HepG2 (cell line): ENCODE data around the gene SV2B. TPM values are rescaled to one million over a fixed set of nuclear protein-coding genes. Genes with fewer than 3 reads are reported as not detected.

ENCODE experiments used
- ATAC-seq: fragments of 200-7000 bp; cut with Tn5 transposase; 3 replicates; pipeline ENCODE4 v1.9.1; 2020; ENCODE audit warnings: mild to moderate bottlenecking, moderate library complexity
- BruUV-seq: library from RNA; stranded (reverse); fragments of 400-500 nt; replicated peaks from 2 replicates; lab custom pipeline; 2021; lab: Mats Ljungman, UMichigan
- CTCF ChIA-PET: fragments of 300-600 bp; formaldehyde crosslinking; extraction: SDS; loops from one replicate; lab custom pipeline; 2021; ENCODE audit warnings: low total read pairs, inconsistent platforms, low intra/inter-chr PET ratio; lab: Yijun Ruan, JAX
- POLR2A ChIA-PET: fragments of 350-600 bp; sonication (Branson Sonifier 250); formaldehyde crosslinking; loops from one replicate; lab custom pipeline; 2020; ENCODE audit warnings: antibody characterized with exemption, inconsistent platforms; lab: Yijun Ruan, JAX
- DNase-seq: peaks from one replicate; pipeline ENCODE4 v3.0.0-alpha.2; 2015; ENCODE audit warnings: low spot score
- FAIRE-seq: peaks from 3 replicates; lab custom pipeline; 2011; peaks lifted over from hg19 to GRCh38; lab: Jason Lieb, UNC
- H2AFZ ChIP-seq: one replicate; pipeline ENCODE4 v1.6.1; 2011; ENCODE audit warnings: low read length, inconsistent platforms
- H3K27ac ChIP-seq: fragments of 300-600 bp; 3 replicates; pipeline ENCODE4 v1.8.0; 2011; ENCODE audit warnings: mixed run types, mild to moderate bottlenecking, mixed read lengths, low read length, inconsistent platforms; ENCODE audit not compliant: insufficient read depth; ENCODE audit errors: extremely low read length
- H3K27me3 ChIP-seq, 2 experiments: fragments of 200-600 bp in 1 of 2; 2 replicates in 1 of 2; 3 replicates in 1 of 2; pipeline versions ENCODE4 v1.6.0 to v1.8.0; 2011; ENCODE audit warnings: low read length in 2 of 2, mild to moderate bottlenecking in 2 of 2, moderate library complexity in 2 of 2, inconsistent platforms in 1 of 2; ENCODE audit not compliant: insufficient read depth in 2 of 2, control insufficient read depth in 1 of 2
- H3K36me3 ChIP-seq, 2 experiments: fragments of 200-600 bp in 1 of 2; replicated peaks in 1 of 2; 2 replicates in 1 of 2; 3 replicates in 1 of 2; pipeline versions ENCODE4 v1.5.1 to v1.8.0; 2011; ENCODE audit warnings: low read length in 2 of 2, inconsistent platforms in 1 of 2; ENCODE audit not compliant: insufficient read depth in 2 of 2, control insufficient read depth in 1 of 2
- H3K4me1 ChIP-seq: 2 replicates; pipeline ENCODE4 v1.5.1; 2012; ENCODE audit warnings: low read length, inconsistent platforms; ENCODE audit not compliant: insufficient read depth
- H3K4me2 ChIP-seq: 2 replicates; pipeline ENCODE4 v1.6.0; 2011; ENCODE audit warnings: low read depth, low read length, inconsistent platforms
- H3K4me3 ChIP-seq, 3 experiments: fragments of 200-600 bp in 1 of 3; sonication (generic), shearing (Covaris generic) in 1 of 3; replicated peaks in 1 of 3; 2 replicates each; pipeline ENCODE4 v1.5.1; 2011 to 2016; ENCODE audit warnings: low read length in 3 of 3, inconsistent platforms in 2 of 3, low read depth in 2 of 3, mild to moderate bottlenecking in 2 of 3, control low read depth in 1 of 3, mixed read lengths in 1 of 3; ENCODE audit not compliant: insufficient read depth in 1 of 3
- H3K79me2 ChIP-seq: one replicate; pipeline ENCODE4 v1.6.1; 2011; ENCODE audit warnings: low read length, inconsistent platforms; ENCODE audit not compliant: insufficient read depth
- H3K9ac ChIP-seq: 2 replicates; pipeline ENCODE4 v1.6.0; 2011; ENCODE audit warnings: mild to moderate bottlenecking, low read depth, low read length, inconsistent platforms; ENCODE audit not compliant: insufficient read depth
- H3K9me3 ChIP-seq: 2 replicates; pipeline ENCODE4 v1.5.1; 2012; ENCODE audit warnings: mild to moderate bottlenecking, low read length
- H4K20me1 ChIP-seq: 2 replicates; pipeline ENCODE4 v1.6.0; 2011; ENCODE audit warnings: inconsistent platforms, mild to moderate bottlenecking, low read length, moderate library complexity; ENCODE audit not compliant: insufficient read depth
- RELA ChIP-seq: sonication (generic); formaldehyde crosslinking; IDR thresholded peaks from 2 replicates; pipeline ENCODE4 v1.4.0; 2020; ENCODE audit warnings: missing genetic modification reagents
- ZNF282 ChIP-seq: fragments of 450-650 bp; IDR thresholded peaks from 2 replicates; pipeline ENCODE4 v1.6.1; 2018; ENCODE audit not compliant: partially characterized antibody
- ZNF329 ChIP-seq: sonication (generic); formaldehyde crosslinking; IDR thresholded peaks from 2 replicates; pipeline ENCODE4 v1.9.0; 2021; ENCODE audit warnings: low read depth, mild to moderate bottlenecking, missing genetic modification reagents
- ZNF543 ChIP-seq: sonication (generic); formaldehyde crosslinking; IDR thresholded peaks from 2 replicates; pipeline ENCODE4 v1.4.0; 2020; ENCODE audit warnings: mild to moderate bottlenecking, missing genetic modification reagents
- WGBS: methylation state at CpG from one replicate; pipeline ENCODE4 v1.1.6; 2017; ENCODE audit warnings: low lambda C conversion rate; 5-methylcytosine and 5-hydroxymethylcytosine counted together
- in situ Hi-C: cut with HindIII; loops from 2 replicates; pipeline ENCODE4 v1.10.0; 2017; ENCODE audit warnings: low pct_unique_long_range_greater_than_20kb; ENCODE audit not compliant: extremely low pct_ligation_motif_present
- intact Hi-C: fragments of 100-400 bp; cut with micrococcal nuclease; formaldehyde crosslinking; loops from one replicate; pipeline ENCODE4 v1.10.0; 2022; ENCODE audit not compliant: unreplicated experiment
- polyA plus RNA-seq, 8 experiments: library from polyadenylated mRNA; depleted of rRNA in 3 of 8; stranded (reverse) in 7 of 8; unstranded in 1 of 8; fragments of >200 nt; fragmentation: Illumina TruSeq in 4 of 8; extraction: Trizol in 4 of 8; gene quantifications; 2 replicates each; pipeline versions ENCODE4 v1.2.1 to v1.2.3, GENCODE V29; 2011 to 2016; ENCODE audit warnings: low read depth in 4 of 8, missing spikeins in 1 of 8, mixed read lengths in 1 of 8; ENCODE audit not compliant: insufficient read depth in 1 of 8
- total RNA-seq, 5 experiments: library from RNA; depleted of rRNA; stranded (reverse); fragments of >200 nt; fragmentation: Illumina TruSeq; extraction: Trizol; gene quantifications; 2 replicates each; pipeline ENCODE4 v1.2.3, GENCODE V29; 2016; ENCODE audit warnings: low read depth in 1 of 5
- TF ChIP-seq, protein P1 (sequence below): sonication (generic); formaldehyde crosslinking; IDR thresholded peaks from 2 replicates; pipeline ENCODE4 v1.4.0; 2020; ENCODE audit warnings: missing genetic modification reagents

SV2B gene
- total and polyA plus RNA-seq, 2 of the 13 experiments (the other 11 are each of a cell fraction or from before 2014, with no cell fraction given), result not detected

DNA sequence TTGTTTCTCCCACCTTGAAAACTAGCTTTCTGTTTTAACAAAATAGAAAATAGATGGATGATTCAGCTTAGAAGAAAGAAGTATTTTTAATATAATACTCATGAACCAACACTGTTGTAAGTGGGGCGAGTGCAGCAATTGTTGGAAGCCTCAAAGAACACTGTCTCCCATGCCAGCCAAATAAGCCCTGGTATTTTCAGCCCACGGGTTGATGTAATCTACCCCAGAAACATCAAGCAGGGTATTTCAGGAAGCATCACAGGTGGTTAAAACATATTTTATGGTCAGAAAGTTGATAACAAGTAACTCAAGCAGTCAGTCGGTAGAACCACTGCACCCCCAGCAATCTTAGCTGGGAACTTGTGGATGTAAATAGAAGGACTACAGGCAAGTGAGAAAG is 115.9 kb downstream of the SV2B start:
- WGBS, result 36% methylated on average over 3 of the region's 3 CpGs
- Histone ChIP-seq H2AFZ (no peak overlapping the region), H3K4me2 (no peak overlapping the region), H3K9me3 (no peaks in the 10 kb centered on the region), H4K20me1 (no peaks in the 10 kb centered on the region), H3K9ac (no peak overlapping the region), H3K4me1 (no peaks in the 10 kb centered on the region), H3K79me2 (no peaks in the 10 kb centered on the region), H3K27ac (no peak overlapping the region), H3K4me3 (no peak overlapping the region), H3K36me3 (no peaks in the 10 kb centered on the region), H3K27me3 (no peaks in the 10 kb centered on the region)
- no peak for DNase-seq
- no peak for ATAC-seq
- FAIRE-seq, result no peak
- no TSS peak for BruUV-seq
- POLR2A ChIA-PET, result no interaction called here
- CTCF ChIA-PET, result no interaction called here
- in situ Hi-C loops, result no loop called here
- intact Hi-C loops, result no loop called here
- TF ChIP-seq, protein P1, sequence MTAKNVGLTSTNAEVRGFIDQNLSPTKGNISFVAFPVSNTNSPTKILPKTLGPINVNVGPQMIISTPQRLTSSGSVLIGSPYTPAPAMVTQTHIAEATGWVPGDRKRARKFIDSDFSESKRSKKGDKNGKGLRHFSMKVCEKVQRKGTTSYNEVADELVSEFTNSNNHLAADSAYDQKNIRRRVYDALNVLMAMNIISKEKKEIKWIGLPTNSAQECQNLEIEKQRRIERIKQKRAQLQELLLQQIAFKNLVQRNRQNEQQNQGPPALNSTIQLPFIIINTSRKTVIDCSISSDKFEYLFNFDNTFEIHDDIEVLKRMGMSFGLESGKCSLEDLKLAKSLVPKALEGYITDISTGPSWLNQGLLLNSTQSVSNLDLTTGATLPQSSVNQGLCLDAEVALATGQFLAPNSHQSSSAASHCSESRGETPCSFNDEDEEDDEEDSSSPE (CRISPR knock-in tag), result no peak

DNA sequence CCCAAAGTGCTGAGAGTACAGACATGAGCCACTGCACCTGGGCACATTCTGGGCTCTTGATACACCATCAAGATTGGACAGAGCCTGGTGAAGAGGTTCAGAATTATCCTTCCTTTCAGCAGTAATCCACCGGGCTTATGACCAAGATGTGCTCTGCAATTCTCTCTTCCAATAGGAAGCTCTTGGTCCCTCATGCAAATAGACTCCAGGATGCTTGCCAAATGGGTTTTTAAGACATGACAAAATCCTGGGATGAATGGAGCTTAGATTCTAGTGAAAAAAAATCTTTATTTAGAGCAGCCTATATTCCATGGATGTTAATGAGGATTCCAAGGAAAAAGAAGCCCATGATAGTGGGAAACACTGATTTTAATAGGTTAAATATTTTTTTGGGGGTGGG is 119.1 kb downstream of the SV2B start:
- no peak overlapping the region for H3K27ac ChIP-seq
- H3K4me2 ChIP-seq, result no peak overlapping the region
- no peaks in the 10 kb centered on the region for H4K20me1 ChIP-seq
- 0% methylated on average over 1 of the region's 1 CpG for WGBS
- no peak for DNase-seq
- no peak for FAIRE-seq
- H3K4me1 ChIP-seq, result no peaks in the 10 kb centered on the region
- in situ Hi-C loops, result no loop called here
- H3K4me3 ChIP-seq, result no peak overlapping the region
- CTCF ChIA-PET, result no interaction called here
- intact Hi-C loops, result no loop called here
- no TSS peak for BruUV-seq
- H3K36me3 ChIP-seq, result no peaks in the 10 kb centered on the region
- H3K27me3 ChIP-seq, result no peaks in the 10 kb centered on the region
- ATAC-seq, result no peak
- H2AFZ ChIP-seq, result no peak overlapping the region
- no peaks in the 10 kb centered on the region for H3K79me2 ChIP-seq
- POLR2A ChIA-PET, result no interaction called here
- no peak overlapping the region for H3K9ac ChIP-seq
- H3K9me3 ChIP-seq, result no peaks in the 10 kb centered on the region
- TF ChIP-seq ZNF543, result no peak
- no peak for TF ChIP-seq ZNF329 (CRISPR knock-in tag)
- no peak for TF ChIP-seq ZNF282
- TF ChIP-seq RELA (CRISPR knock-in tag), result no peak
